A549 treated with AZD9567 at 1 μM for 4 hours (cell line): Measurements from ENCODE around the gene U2SURP. TPM values are rescaled to one million over a fixed set of nuclear protein-coding genes. Genes with fewer than 3 reads are reported as not detected.

Experiments
- total RNA-seq: library from RNA; stranded (reverse); fragments of 200-300 nt; extraction: Qiagen RNA extraction; gene quantifications from 5 replicates; pipeline ENCODE4 v1.2.3, GENCODE V29; 2022; ENCODE audit not compliant: insufficient read depth

Gene U2SURP
- 73.9 to 128 TPM (median 93.0 TPM) in 5 replicates for total RNA-seq

GRCh38 chr3:143001369-143002082 is at the start of gene U2SURP:
Gene U2SURP, plus strand, starts transcription at chr3:143001570. Its CDS starts 59 bp downstream, at chr3:143001629.

GRCh38 chr3:142963516-142964448 is 37.6 kb upstream of the U2SURP start, which contains the start of gene PAQR9:
Gene PAQR9, minus strand, starts transcription at chr3:142963674. Its CDS starts 338 bp downstream, at chr3:142963336.

Other genes starting within 250 kb of the U2SURP start
- 23.4 to 52.5 TPM (median 27.2 TPM) in 5 replicates for gene PCOLCE2, start 112.5 kb upstream of the U2SURP start, total RNA-seq
- 1.8 to 2.4 TPM (median 2.2 TPM) in 5 replicates for gene PAQR9, start 37.9 kb upstream of the U2SURP start, total RNA-seq
- 0.56 to 1.2 TPM (median 0.93 TPM) in 5 replicates for gene CHST2, start 118.2 kb downstream of the U2SURP start, total RNA-seq